Neutrophil (primary cell): ENCODE results near the gene RASAL1.

Source experiments
- H3K27ac ChIP-seq: fragments of 200-600 bp; sonication (generic); 2 replicates; pipeline ENCODE4 v1.5.1; 2016; ENCODE audit warnings: mild to moderate bottlenecking, moderate library complexity
- H3K27me3 ChIP-seq: fragments of 200-600 bp; sonication (generic); 2 replicates; pipeline ENCODE4 v1.6.0; 2016; ENCODE audit warnings: mild to moderate bottlenecking
- H3K36me3 ChIP-seq: fragments of 200-600 bp; sonication (generic); 2 replicates; pipeline ENCODE4 v1.5.1; 2017
- H3K4me1 ChIP-seq, 2 experiments: fragments of 200-600 bp in 1 of 2; sonication (generic) in 1 of 2; 1 replicate in 1 of 2; 2 replicates in 1 of 2; pipeline versions ENCODE4 v1.5.1 to v1.6.1; 2013 to 2016; ENCODE audit warnings: low read depth in 1 of 2, low read length in 1 of 2, mild to moderate bottlenecking in 1 of 2, moderate library complexity in 1 of 2; ENCODE audit not compliant: control insufficient read depth in 1 of 2, insufficient read depth in 1 of 2
- H3K4me3 ChIP-seq, 2 experiments: fragments of 200-600 bp in 1 of 2; sonication (generic) in 1 of 2; 1 replicate in 1 of 2; 2 replicates in 1 of 2; pipeline ENCODE4 v1.5.1; 2013 to 2016; ENCODE audit warnings: low read depth in 1 of 2, low read length in 1 of 2, mild to moderate bottlenecking in 1 of 2, moderate library complexity in 1 of 2
- H3K9me3 ChIP-seq: fragments of 200-600 bp; sonication (generic); 2 replicates; pipeline ENCODE4 v1.5.1; 2016
- CTCF ChIP-seq: fragments of 200-600 bp; sonication (generic); IDR thresholded peaks from 2 replicates; pipeline ENCODE4 v1.5.1; 2016; ENCODE audit warnings: antibody characterized with exemption

Gene RASAL1

GRCh38 chr12:113159937-113160336 is 24.4 kb upstream of the RASAL1 start:
- Histone ChIP-seq H3K27ac (no peak overlapping the region), H3K4me1 (no peaks in the 10 kb centered on the region), H3K27me3 (peaks cover 16% of the 10 kb centered on the region), H3K4me3 (no peak overlapping the region), H3K9me3 (no peaks in the 10 kb centered on the region), H3K36me3 (peaks cover 78% of the 10 kb centered on the region)
- no peak for TF ChIP-seq CTCF

DNA sequence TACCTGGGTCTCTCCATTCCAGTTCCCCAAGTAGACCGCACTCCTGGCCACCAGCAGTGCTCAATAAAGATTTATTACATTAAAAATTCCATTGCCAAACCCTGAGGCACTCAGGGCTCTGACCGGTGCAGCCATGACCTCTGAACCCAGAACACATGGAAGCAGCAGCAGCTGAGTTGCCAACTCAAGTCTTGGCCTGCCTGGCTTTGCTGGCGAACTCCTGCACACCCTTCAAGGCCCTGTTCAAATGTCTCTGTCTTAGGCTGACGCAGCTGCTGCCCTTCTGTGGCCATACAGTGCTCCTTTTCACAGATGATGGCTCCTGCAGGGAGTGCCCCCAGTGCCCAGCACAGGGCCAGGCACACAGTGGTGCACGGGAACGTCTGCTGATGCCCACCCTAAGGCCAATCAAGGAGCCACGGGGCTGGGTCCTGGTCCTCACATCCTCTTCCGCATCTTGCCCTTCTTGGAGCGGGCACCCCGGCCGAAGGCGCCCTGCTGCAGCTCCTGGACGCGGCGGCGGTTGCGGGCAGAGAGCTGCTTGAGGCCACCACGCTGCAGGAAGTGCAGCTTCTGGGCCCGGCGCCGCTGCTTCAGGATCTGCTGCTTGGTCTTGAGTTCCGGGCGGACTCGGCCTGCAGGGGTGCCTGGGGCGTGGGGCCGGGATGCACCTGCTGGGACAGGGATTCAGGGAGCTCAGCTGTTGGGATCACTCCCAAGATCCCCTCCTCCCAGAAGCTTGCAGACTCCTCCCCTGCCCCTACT is 23.1 kb upstream of the RASAL1 start:
- Histone ChIP-seq H3K4me1 (peaks cover 0 to under 1% of the 10 kb centered on the region in 2 experiments), H3K27me3 (peaks cover 29% of the 10 kb centered on the region), H3K4me3 (no peak overlapping the region), H3K9me3 (no peaks in the 10 kb centered on the region), H3K36me3 (peaks cover 64% of the 10 kb centered on the region), H3K27ac (no peak overlapping the region)
- no peak for TF ChIP-seq CTCF

- no peaks in the 10 kb centered on the region for H3K9me3 ChIP-seq
- H3K27ac ChIP-seq = no peak overlapping the region
- peaks cover 11% of the 10 kb centered on the region in 2 experiments for H3K4me1 ChIP-seq
- H3K36me3 ChIP-seq = peaks cover 52% of the 10 kb centered on the region
- peaks cover 42% of the 10 kb centered on the region for H3K27me3 ChIP-seq
- no peak overlapping the region for H3K4me3 ChIP-seq
- no peak for TF ChIP-seq CTCF
Measured at GRCh38 chr12:113157218-113157859, 21.8 kb upstream of the RASAL1 start.

DNA sequence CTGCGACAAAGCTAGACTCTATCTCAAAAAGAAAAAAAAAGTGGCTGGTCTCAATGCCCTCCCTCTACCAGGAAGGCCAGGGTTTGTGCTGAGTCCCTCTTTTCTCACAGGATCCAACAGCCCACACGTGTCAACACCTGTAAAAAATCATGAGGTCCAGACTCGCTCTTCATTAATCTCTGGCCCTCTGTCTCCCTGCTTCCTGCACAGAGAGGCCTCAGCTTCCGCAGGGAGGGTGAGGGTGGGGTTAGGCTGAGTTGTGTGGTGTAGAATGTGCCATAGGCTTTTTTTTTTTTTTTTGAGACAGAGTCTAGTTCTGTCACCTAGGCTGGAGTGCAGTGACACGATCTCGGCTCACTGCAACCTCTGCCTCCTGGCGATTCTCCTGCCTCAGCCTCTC is 20.1 kb upstream of the RASAL1 start:
- H3K4me1 ChIP-seq = peaks cover 11% of the 10 kb centered on the region in 2 experiments
- no peak overlapping the region for H3K27ac ChIP-seq
- H3K27me3 ChIP-seq = peaks cover 59% of the 10 kb centered on the region
- peaks cover 35% of the 10 kb centered on the region for H3K36me3 ChIP-seq
- TF ChIP-seq CTCF = no peak
- H3K9me3 ChIP-seq = no peaks in the 10 kb centered on the region
- H3K4me3 ChIP-seq = no peak overlapping the region

- Histone ChIP-seq H3K27me3 (peaks cover 65% of the 10 kb centered on the region), H3K27ac (no peak overlapping the region), H3K4me1 (peaks cover 11% of the 10 kb centered on the region in 2 experiments), H3K4me3 (no peak overlapping the region), H3K36me3 (peaks cover 29% of the 10 kb centered on the region), H3K9me3 (no peaks in the 10 kb centered on the region)
- no peak for TF ChIP-seq CTCF
Measured at GRCh38 chr12:113155060-113155459, 19.5 kb upstream of the RASAL1 start.
